ENCODE measurements around the gene TULP3.
A peak's percentile ranks its signal among the peaks of the same experiment; 100 is the strongest.

The TULP3 gene

DNA sequence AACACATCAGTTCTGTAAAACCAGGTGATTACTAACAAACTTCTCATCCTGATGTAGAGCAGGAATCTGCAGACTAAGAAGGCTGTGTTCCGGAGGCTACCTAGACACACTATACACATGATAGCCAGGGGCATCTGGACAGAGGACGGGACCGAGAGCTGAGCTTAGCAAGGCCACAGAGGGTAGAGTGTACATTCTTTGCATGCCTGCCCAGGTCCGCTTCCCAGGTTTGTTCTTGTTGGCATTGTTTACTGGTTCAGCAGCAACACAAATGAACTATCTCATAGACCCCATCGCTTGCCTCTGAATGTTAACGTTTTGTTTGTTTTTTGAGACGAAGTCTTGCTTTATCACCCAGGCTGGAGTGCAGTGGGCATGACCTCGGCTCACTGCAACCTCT, 50.8 kb downstream of the TULP3 start:
- Histone ChIP-seq H3K27me3 (ENCODE audit: insufficient read depth, poor library complexity, severe bottlenecking) (no peaks in the 10 kb centered on the region), H3K4me3 (replicated peaks; ENCODE audit: insufficient read depth, low read length) (no peak overlapping the region), H3K27ac (replicated peaks) (no peak overlapping the region)
- TF ChIP-seq GABPA (IDR thresholded peaks at IDR 0.05; ENCODE audit: low read depth) (no peak), POLR2AphosphoS5 (IDR thresholded peaks at IDR 0.05; ENCODE audit: low read depth) (no peak), SPI1 (IDR thresholded peaks at IDR 0.05; ENCODE audit: borderline replicate concordance, low read depth) (no peak)
- TF ChIP-seq, protein P1, sequence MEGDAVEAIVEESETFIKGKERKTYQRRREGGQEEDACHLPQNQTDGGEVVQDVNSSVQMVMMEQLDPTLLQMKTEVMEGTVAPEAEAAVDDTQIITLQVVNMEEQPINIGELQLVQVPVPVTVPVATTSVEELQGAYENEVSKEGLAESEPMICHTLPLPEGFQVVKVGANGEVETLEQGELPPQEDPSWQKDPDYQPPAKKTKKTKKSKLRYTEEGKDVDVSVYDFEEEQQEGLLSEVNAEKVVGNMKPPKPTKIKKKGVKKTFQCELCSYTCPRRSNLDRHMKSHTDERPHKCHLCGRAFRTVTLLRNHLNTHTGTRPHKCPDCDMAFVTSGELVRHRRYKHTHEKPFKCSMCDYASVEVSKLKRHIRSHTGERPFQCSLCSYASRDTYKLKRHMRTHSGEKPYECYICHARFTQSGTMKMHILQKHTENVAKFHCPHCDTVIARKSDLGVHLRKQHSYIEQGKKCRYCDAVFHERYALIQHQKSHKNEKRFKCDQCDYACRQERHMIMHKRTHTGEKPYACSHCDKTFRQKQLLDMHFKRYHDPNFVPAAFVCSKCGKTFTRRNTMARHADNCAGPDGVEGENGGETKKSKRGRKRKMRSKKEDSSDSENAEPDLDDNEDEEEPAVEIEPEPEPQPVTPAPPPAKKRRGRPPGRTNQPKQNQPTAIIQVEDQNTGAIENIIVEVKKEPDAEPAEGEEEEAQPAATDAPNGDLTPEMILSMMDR (IDR thresholded peaks at IDR 0.05; ENCODE audit: insufficient read depth, low read length) = no peak
- TF ChIP-seq, protein P2, sequence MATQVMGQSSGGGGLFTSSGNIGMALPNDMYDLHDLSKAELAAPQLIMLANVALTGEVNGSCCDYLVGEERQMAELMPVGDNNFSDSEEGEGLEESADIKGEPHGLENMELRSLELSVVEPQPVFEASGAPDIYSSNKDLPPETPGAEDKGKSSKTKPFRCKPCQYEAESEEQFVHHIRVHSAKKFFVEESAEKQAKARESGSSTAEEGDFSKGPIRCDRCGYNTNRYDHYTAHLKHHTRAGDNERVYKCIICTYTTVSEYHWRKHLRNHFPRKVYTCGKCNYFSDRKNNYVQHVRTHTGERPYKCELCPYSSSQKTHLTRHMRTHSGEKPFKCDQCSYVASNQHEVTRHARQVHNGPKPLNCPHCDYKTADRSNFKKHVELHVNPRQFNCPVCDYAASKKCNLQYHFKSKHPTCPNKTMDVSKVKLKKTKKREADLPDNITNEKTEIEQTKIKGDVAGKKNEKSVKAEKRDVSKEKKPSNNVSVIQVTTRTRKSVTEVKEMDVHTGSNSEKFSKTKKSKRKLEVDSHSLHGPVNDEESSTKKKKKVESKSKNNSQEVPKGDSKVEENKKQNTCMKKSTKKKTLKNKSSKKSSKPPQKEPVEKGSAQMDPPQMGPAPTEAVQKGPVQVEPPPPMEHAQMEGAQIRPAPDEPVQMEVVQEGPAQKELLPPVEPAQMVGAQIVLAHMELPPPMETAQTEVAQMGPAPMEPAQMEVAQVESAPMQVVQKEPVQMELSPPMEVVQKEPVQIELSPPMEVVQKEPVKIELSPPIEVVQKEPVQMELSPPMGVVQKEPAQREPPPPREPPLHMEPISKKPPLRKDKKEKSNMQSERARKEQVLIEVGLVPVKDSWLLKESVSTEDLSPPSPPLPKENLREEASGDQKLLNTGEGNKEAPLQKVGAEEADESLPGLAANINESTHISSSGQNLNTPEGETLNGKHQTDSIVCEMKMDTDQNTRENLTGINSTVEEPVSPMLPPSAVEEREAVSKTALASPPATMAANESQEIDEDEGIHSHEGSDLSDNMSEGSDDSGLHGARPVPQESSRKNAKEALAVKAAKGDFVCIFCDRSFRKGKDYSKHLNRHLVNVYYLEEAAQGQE (IDR thresholded peaks at IDR 0.05; ENCODE audit: insufficient replicate concordance, low read depth) = no peak
- no peak for DNase-seq (ENCODE audit: low read depth in 1 of 2, low spot score in 1 of 2)

DNA sequence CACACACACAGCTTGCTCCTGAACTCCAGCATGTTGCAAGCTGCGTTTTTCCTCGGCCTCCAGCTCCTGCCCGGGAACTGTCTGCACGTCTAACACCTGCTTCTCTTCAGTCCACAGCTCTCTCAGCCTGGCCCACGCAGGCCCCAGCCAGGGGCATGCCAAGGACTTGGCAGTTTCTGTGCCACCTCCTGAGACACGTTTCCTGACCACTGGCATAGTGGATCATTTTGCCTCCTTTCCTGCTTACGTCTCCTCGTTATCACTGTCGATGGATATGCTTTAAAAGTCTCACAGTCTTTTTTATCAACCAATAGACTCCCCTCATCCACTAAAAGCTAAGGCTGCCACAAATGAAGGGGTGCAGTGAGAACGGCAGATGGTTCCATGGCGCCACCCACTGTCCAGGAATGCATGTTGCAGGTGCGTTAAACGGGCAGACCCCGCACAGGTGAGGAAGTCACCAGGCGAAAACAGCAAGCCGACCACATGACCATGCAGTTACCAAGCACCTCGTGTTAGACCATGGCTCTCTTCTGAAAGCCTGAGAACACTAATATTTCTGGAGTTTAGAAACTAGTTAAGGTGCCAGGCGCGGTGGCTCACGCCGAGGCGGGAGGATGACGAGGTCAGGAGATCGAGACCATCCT, 53.8 kb downstream of the TULP3 start:
- peak; percentile 38; the same call in 1 of the 2 replicates for TF ChIP-seq SPI1 (IDR thresholded peaks at IDR 0.05; ENCODE audit: borderline replicate concordance, low read depth)
- TF ChIP-seq, protein P2 (IDR thresholded peaks at IDR 0.05; ENCODE audit: insufficient replicate concordance, low read depth) = no peak
- TF ChIP-seq, protein P1 (IDR thresholded peaks at IDR 0.05; ENCODE audit: insufficient read depth, low read length) = peak; percentile 28
- Histone ChIP-seq H3K27ac (replicated peaks) (no peak overlapping the region), H3K4me3 (replicated peaks; ENCODE audit: insufficient read depth, low read length) (no peak overlapping the region), H3K27me3 (ENCODE audit: insufficient read depth, poor library complexity, severe bottlenecking) (no peaks in the 10 kb centered on the region)
- DNase-seq (ENCODE audit: low read depth in 1 of 2, low spot score in 1 of 2) = peak in 1 of 2 experiments; percentile 25

DNA sequence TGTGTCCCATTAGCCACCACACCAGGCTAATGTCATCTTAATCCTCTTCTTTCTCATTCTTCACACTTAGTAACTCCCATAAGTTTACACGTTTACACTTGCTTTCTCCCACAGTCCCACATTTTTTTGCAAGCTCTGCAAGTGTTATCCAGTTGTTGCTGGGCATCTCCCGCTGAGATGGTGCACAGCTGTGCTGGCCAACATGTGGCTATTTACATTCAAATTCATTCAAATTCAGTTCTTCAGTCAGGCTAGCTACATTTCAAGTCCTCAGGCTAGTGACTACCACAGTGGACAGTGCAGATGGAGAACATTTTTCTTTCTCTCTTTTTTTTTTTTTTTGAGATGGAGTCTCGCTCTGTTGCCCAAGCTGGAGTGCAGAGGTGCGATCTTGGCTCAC, 58.7 kb downstream of the TULP3 start:
- TF ChIP-seq GABPA (IDR thresholded peaks at IDR 0.05; ENCODE audit: low read depth) = no peak
- TF ChIP-seq, protein P1 (IDR thresholded peaks at IDR 0.05; ENCODE audit: insufficient read depth, low read length) = no peak
- TF ChIP-seq POLR2AphosphoS5 (IDR thresholded peaks at IDR 0.05; ENCODE audit: low read depth) = no peak
- no peak for TF ChIP-seq SPI1 (IDR thresholded peaks at IDR 0.05; ENCODE audit: borderline replicate concordance, low read depth)
- TF ChIP-seq, protein P2 (IDR thresholded peaks at IDR 0.05; ENCODE audit: insufficient replicate concordance, low read depth) = no peak
- no peak for DNase-seq (ENCODE audit: low read depth in 1 of 2, low spot score in 1 of 2)
- Histone ChIP-seq H3K27ac (replicated peaks) (no peak overlapping the region), H3K27me3 (ENCODE audit: insufficient read depth, poor library complexity, severe bottlenecking) (no peaks in the 10 kb centered on the region), H3K4me3 (replicated peaks; ENCODE audit: insufficient read depth, low read length) (no peak overlapping the region)
